GM19043 (cell line): ENCODE data around the gene DELE1.
A peak's percentile ranks its signal among the peaks of the same experiment; 100 is the strongest.

ENCODE experiments used
- ATAC-seq: cut with Tn5 transposase; IDR thresholded peaks from one replicate; pipeline ENCODE4 v1.9.1; 2021; ENCODE audit warnings: low read depth; ENCODE audit not compliant: unreplicated experiment

The DELE1 gene

DNA sequence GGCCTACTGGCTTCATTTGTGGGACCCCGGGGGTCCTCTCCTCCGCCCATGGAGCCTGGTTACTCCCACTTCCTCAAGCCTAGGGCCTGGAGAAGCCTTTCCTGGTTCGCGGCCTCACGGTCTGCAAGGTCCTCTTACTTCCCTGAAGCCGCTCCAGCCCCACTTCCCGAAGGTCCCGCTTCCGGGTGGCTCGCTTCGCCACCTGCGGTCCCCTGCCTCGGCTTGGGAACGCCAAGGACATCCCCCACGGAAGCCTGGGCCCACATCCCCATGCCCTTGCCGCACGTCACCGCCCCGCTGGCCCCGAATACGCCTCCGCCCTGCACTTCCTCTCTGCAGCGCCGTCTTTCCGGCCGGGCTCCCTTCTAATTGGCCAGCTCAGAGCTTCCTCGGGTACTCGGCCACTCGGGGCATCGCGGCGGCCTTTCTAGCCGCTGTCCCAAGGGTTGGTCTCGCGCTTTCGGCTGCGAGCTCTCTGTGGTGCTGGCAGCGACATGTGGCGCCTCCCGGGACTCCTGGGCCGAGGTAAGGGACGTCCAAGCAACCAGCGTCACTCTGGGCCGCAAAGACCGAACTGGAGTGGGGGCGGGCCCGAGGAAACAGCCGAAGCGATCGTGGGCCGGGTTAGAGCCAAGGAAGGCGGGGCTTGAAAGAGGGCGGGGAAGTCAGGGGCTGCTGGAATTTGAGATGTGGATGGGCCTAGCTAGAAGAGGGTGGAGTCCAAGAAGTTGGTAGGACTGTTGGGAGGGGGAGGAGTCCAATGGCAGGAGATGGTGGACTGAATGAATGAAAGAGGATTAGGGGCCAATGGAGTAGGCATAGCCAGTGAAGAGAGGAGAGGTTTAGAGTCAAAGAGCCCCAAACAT lies at the start of gene DELE1:
Gene DELE1 (plus strand): TSS at position 424 of the 866 bp plus-strand sequence. CDS start 71 bp downstream, at position 495.
- ATAC-seq = peak; percentile 97

GRCh38 chr5:141873933-141874261 lies 49.8 kb upstream of the DELE1 start:
- ATAC-seq = no peak

DNA sequence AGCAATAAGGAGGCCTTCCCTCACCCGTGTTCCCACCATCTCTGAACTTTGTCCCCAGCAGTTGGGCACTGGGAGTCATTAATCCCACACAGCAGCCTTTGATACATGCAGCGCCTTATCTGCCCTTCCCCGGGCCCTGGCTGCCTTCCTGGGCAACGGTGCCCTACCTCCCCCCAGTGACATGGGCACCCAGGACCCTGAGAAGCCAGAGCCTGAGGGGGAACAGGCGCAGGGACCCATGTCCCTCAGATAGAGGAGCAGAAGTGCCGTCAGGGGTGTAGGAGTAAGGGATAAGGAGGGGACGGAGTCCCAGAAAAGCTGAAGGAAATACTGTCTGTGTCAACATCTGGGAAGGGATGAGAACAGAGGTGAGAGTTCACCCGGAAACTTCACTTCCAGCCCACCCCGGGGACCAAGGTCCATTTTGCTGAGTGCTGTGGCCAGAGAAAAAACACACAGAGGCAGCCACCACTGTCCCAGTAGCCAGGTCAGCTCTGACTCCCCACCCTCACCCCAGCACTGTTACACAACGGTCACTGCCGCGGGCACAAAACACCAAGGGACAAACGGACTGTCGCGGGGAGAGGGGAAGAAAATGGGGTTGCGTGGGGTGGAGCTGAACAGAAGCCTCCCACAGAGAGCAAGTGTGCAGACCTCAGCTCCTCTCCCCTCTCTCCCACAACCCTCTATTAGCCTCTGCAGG lies 49.3 kb upstream of the DELE1 start:
- no peak for ATAC-seq

DNA sequence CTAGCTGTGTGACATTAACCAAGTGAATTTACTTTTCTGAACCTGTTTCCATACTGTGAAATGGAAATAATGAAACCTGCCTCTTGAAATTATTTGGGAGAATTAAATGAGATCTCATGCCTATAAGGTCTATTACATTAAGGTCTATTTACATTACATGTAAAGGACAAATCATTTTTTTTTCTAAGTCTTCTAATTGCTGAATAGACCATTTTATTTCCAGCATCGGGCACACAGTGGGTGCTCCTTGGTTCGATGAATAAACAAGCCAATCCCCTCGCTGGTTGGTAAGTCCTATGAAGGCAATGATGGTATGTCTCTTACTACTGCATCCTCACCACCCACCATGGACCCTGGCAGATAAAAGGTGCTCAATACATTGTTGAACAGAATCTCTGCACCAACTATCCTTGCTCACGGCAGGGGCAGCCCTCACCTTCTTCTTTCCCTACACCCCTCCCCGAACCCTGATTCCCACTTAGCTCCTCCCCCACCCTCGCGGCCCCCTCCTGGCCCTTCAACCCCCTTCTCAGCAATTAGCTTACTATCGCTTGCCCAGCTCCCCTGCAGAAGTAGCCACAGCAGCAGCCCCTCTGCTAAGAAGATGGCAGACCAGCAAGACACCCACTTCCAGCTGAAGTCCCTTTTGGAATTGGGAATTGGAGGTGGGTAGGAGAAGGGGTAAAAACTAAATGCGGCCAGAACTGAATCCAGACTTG lies 48.5 kb upstream of the DELE1 start:
- no peak for ATAC-seq

- ATAC-seq = no peak
These were observed 47.7 kb upstream of the DELE1 start for GRCh38 chr5:141875795-141876627.

GRCh38 chr5:141876628-141877355 lies 46.9 kb upstream of the DELE1 start:
- ATAC-seq = no peak

DNA sequence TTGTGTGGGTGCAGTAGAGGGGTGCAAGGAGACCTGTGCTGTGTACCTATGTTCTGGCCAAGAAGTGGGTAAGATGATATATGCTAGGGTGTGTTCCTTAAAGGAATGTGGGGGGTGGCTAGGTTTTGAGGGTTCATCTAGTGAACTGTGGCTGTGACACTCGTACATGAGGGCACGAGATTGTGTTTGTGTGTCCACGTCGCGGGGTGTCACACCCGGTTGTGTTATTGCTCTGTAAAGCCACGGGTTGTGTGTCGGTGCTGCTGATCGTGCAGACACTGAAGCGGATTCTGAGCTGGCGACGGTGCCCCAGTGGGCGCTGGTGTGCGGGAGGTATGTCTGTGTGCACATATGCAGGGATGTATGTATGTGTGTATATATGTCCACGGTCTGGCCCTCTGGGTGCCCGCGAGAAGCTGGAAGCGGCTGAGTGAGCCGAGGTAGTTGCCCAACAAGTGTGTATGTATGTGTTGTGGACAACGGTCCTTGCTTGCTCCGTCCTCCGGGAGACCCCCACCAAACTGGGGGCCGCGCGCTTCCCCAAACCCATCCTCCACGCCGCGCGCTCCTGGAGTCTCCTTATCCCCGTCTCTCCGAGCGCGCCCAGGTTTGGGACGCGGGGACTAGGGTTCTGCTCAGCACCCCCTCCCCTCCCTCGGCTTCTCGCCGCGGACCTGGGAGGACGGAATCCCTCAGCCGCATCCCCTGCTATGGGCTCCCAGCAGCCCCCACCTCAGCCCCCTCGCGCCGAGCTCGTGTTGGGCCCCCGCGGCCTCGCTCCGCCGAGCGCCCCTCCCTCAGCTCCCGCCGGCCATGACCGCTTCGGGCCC lies 46.1 kb upstream of the DELE1 start:
- ATAC-seq = no peak

DNA sequence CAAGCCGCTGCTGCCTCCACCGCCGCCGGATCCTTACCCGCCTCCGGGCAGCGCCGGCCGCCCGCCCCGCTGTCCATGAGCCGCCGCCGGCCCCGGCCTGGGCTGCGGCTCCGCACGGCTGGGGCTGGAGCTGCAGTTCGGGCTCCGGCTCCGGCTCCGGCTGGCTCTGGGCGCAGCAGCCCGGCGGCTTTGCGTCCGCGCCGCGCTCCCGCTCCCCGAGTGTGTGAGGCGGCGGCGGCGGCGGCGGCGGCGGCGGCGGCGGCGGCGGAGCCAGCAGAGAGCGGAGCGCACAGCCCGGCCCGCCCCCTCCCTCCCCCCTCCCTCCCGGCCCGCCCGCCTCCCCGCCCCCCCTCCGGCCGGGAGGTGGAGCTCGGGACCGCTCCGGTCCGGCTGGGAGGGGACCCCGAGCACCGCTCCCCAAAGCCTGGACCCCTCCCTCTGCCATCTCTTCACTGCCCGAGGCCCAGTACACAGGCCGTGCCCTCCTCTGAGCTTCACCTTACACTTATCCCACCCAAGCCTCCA lies 45.4 kb upstream of the DELE1 start, which contains the start of gene PCDH1:
Gene PCDH1 (minus strand): TSS at position 225 of the 525 bp plus-strand sequence. CDS start 148 bp downstream, at position 77.
- no peak for ATAC-seq

DNA sequence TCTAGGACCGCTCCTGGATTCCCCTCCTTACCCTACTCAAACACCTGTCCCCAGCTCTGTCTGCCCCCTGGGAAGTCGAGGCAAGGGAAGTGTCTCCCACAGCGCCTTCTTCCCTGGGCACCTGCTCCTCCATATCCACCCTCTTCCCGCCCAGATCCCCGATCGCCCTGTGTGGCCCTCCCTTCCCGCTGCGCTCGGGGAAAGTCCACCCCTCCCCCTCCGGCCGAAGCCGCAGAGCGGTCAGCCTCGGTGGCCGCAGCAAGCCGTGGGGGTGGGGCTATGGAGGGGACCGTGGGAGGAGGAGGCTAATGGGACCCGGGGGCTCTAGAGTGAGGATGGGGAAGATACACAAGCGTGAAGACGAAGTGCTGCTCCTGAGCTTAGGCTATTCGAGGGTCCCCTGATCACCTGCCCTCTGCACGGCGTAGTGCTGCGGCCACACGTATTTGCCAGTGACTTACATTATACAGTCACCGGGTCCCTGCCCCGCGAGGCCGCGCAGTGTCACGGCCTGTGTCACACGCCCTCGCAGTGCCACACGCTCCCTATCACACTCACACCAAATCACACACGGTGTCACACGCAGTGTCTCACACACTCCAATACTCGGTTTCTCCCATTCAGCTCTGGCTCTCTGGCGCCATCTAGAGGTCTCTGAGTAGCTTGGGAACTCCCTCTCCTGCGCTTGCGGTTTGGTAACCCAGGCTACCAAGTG lies 44.8 kb upstream of the DELE1 start:
- peak; percentile 80 for ATAC-seq

DNA sequence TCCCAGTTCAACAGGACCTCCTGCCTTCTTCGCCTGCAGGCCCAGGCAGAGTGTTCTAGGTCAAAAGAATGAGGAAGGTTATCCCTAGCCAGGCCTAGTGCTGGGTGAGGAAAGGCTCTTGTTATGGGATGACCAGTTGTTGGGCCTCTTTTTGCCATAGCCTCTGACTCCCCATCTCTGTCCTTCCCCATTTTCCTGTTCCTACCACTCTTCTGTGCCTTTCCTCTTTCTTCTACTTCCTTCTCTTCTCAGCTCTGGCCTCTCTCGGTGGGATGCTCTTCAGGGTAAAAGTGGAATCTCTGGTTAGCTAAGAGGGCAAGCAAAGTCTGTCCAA lies 44.3 kb upstream of the DELE1 start:
- no peak for ATAC-seq

DNA sequence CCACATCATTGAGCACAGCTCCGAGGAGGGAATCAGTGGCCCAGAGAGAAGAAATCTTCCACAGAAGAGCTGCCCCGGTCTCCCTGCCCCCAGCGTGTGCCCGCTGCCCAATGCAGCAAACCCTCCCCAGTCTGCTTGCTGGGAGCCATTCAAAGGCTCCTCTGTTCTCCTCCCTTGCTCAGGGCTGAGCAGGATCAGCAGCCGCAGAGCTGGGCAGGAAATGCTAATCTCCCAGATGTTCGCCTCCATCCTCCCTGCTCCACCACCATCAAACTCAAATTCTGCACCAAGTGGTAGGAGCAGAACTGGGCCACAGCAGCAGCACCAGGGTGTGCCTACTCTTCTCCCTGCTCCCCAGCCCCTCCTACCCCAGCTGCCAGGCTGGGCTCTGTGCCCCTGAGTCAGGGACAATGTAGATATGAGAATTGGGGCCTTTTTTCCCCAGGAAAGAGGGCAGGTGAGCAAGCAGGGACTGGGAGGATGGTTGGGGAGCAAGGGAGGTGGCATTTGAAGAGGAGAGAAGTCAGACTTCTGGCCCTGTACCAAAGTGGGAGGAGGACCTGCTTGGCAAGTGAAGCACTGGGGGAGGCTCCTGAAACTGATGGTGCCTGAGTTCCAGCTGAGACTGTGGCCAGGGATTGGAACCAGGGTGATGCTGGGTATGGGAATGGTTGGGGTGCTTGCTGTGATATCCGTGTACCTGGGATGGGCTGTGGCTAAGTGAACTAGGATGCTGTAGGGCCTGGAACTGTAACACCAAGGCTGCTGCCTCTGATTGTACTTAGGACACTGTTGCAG lies 43.5 kb upstream of the DELE1 start:
- no peak for ATAC-seq

- ATAC-seq = no peak
These were observed 42.5 kb upstream of the DELE1 start for GRCh38 chr5:141880961-141881801.

DNA sequence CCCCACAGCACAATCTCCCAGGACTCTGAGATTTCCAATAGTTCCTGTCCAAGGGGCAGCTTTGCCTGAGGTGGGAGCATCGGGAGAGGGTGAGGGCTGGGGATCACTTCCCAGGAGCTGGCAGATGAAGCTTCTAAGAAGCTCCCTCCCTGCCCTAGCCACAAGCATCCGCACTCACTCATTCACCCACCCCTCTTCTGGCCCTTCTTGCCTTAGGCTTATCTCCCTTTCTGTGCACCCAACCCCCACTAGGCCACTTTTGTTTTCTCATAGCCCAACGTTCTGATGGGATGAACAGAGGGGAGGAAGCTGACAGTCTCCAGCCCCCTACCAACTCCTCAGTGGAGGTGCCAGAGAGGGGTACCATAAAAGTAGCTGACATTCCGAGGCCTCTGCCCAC lies 41.8 kb upstream of the DELE1 start:
- ATAC-seq = no peak

DNA sequence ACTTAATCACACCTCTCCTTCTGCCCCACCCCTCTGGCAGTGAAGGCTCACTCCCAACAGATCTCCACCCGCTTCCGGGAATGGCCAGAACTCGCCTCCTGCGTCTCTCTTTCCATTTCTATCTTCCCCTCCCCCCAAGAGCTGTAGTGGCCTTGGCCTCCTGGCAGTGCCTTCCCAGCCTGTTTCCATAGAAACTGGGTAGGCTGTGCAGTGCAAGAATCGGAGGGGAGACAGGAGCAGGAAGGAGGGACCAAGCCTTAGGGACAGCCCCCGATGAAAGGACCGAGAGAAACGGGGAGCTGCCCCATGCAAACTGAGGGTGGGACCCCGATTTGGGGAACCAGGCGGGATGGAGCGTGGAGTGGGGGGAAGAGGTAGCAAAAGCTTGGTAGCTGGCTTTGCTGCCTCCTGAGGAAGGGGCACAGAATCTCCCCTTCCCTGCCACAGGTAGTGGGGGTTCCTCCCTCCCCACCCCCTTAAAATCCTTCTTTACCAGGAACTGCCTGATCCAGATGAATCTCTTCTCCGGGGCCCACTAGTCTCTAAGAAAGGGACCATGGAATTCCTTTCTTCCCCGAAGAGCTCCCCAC lies 41.0 kb upstream of the DELE1 start:
- no peak for ATAC-seq

DNA sequence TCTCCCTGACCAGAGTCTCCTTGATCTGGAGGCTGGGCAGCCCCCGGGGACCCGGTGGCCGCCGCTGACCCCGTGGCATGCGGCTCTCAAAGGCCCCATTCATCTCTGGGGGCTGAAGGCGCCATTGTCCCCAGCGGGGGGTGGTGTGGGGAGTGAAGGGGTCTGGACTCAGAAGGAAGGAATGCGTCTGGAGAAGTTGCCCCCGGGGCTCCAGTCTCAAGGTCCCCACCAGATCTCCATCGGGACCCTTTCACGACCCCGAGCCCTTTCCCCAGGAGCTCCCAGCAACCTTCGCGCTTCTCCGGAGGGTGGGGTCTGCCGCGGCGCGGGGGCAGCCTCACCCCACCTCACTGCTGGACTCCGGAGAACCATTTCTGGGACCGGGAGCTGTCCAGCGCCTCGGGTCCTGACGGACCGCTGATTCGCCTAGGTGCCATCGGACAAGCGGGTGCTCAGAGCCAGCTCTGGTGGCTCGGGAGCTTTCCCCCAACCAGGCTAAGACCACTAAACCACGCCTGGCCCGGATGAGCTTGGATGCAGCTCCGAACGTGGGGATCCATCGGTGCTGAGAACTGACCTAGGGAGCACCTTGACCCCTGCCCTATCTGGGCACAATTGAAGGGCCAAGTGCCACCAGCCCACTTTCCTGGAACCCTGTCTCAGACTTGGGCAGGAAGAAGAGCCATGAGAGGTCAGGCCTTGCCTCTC lies 40.3 kb upstream of the DELE1 start:
- no peak for ATAC-seq
